ENCODE data around the gene AP1S3.
A peak's percentile ranks its signal among the peaks of the same experiment; 100 is the strongest.

The AP1S3 gene

GRCh38 chr2:223786943-223787342, 50.4 kb downstream of the AP1S3 start:
- no peak for TF ChIP-seq EZH2 (IDR thresholded peaks at IDR 0.05)
- H3K4me3 ChIP-seq, result no peak overlapping the region
- no peak overlapping the region for H3K9ac ChIP-seq (ENCODE audit: insufficient read length)
- no peak for DNase-seq (ENCODE audit: low read depth, low spot score)
- no peaks in the 10 kb centered on the region for H3K36me3 ChIP-seq (ENCODE audit: insufficient read depth, low read length)
- no peak overlapping the region for H3K27ac ChIP-seq
- no peaks in the 10 kb centered on the region for H3K9me3 ChIP-seq (ENCODE audit: low read depth, low read length)

DNA sequence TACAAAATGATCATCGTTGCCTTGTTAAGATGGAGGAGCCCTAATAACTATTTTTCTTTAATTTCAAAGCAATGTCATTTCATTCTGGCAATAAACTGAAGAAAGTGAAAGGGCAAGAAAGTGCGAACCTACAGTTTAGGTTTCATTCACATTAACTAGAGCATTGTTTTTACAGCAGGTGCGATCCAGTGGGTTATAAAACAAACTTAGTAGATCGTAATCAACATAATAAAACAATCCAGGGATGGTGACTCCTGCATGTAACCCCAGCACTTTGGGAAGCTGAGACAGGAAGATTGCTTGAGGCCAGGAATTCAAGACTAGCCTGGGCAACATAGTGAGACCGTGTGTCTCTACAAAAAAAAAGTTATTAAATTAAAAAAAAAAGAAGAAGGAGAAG, 51.1 kb downstream of the AP1S3 start:
- no peak overlapping the region for H3K9ac ChIP-seq (ENCODE audit: insufficient read length)
- no peaks in the 10 kb centered on the region for H3K36me3 ChIP-seq (ENCODE audit: insufficient read depth, low read length)
- DNase-seq (ENCODE audit: low read depth, low spot score), result no peak

GRCh38 chr2:223784221-223784772, 53.1 kb downstream of the AP1S3 start:
- H3K27ac ChIP-seq, result no peak overlapping the region
- H3K9ac ChIP-seq (ENCODE audit: insufficient read length), result no peak overlapping the region
- no peak overlapping the region for H3K4me3 ChIP-seq
- no peaks in the 10 kb centered on the region for H3K9me3 ChIP-seq (ENCODE audit: low read depth, low read length)
- TF ChIP-seq EZH2 (IDR thresholded peaks at IDR 0.05), result no peak
- TF ChIP-seq POLR2AphosphoS5 (IDR thresholded peaks at IDR 0.05; ENCODE audit: borderline replicate concordance, low read depth, low read length), result no peak
- no peak for TF ChIP-seq FOXP2 (optimal IDR thresholded peaks at IDR 0.05; ENCODE audit: control extremely low read depth, extremely low read length, insufficient read depth)
- H3K36me3 ChIP-seq (ENCODE audit: insufficient read depth, low read length), result no peaks in the 10 kb centered on the region
- no peak for DNase-seq (ENCODE audit: low read depth, low spot score)

More for the DNA sequence above, 51.1 kb downstream of the AP1S3 start:
- H3K4me3 ChIP-seq, result no peak overlapping the region
- TF ChIP-seq FOXP2 (optimal IDR thresholded peaks at IDR 0.05; ENCODE audit: control extremely low read depth, extremely low read length, insufficient read depth) (no peak), POLR2AphosphoS5 (IDR thresholded peaks at IDR 0.05; ENCODE audit: borderline replicate concordance, low read depth, low read length) (no peak), EZH2 (IDR thresholded peaks at IDR 0.05) (no peak)
- H3K9me3 ChIP-seq (ENCODE audit: low read depth, low read length), result no peaks in the 10 kb centered on the region
- H3K27ac ChIP-seq, result no peak overlapping the region

DNA sequence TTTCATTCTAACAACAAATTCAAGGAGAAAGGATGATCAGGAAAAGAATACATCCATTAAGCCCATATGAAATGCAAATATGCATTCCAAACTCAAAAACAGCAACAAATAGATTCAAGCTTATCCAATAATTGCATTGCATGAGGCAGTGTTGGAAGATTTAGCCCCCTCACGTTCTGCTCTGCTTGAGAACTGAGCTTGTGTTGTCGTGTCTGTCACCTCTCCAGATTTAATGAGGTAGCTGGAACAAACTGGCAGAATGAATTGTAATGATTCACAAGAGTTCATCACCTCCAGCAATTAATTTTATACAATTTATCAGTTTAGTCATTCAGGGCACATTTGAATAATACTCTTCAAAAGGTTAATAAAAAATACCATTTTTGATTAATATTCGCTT, 54.8 kb downstream of the AP1S3 start:
- Histone ChIP-seq H3K4me3 (no peak overlapping the region), H3K36me3 (ENCODE audit: insufficient read depth, low read length) (no peaks in the 10 kb centered on the region), H3K27ac (no peak overlapping the region), H3K9ac (ENCODE audit: insufficient read length) (no peak overlapping the region), H3K9me3 (ENCODE audit: low read depth, low read length) (no peaks in the 10 kb centered on the region)
- TF ChIP-seq POLR2AphosphoS5 (IDR thresholded peaks at IDR 0.05; ENCODE audit: borderline replicate concordance, low read depth, low read length), result no peak
- no peak for DNase-seq (ENCODE audit: low read depth, low spot score)

DNA sequence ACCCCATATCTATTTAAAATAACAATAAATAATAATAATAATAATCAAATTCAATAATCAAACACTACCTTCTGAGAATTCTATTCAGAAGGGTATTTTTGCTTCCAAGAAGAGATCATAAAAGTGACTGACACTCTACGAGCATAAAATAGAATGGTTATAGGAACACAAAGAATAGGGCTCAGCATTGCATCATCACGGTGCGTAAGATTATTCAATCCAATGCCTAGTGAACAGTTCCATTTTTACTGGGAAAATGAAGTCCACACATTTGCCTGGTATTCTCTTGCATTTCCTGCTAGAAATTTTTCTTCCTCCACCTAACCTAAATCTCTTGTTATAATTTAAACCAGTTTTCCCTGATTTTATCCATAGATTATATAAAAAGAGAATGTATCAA, 55.8 kb downstream of the AP1S3 start:
- no peak for TF ChIP-seq EZH2 (IDR thresholded peaks at IDR 0.05)
- no peak for TF ChIP-seq POLR2AphosphoS5 (IDR thresholded peaks at IDR 0.05; ENCODE audit: borderline replicate concordance, low read depth, low read length)
- TF ChIP-seq FOXP2 (optimal IDR thresholded peaks at IDR 0.05; ENCODE audit: control extremely low read depth, extremely low read length, insufficient read depth), result no peak
- Histone ChIP-seq H3K9me3 (ENCODE audit: low read depth, low read length) (no peaks in the 10 kb centered on the region), H3K36me3 (ENCODE audit: insufficient read depth, low read length) (peaks cover under 1% of the 10 kb centered on the region; the same call in 1 of the 2 replicates), H3K27ac (no peak overlapping the region), H3K9ac (ENCODE audit: insufficient read length) (no peak overlapping the region), H3K4me3 (no peak overlapping the region)
- DNase-seq (ENCODE audit: low read depth, low spot score), result no peak

DNA sequence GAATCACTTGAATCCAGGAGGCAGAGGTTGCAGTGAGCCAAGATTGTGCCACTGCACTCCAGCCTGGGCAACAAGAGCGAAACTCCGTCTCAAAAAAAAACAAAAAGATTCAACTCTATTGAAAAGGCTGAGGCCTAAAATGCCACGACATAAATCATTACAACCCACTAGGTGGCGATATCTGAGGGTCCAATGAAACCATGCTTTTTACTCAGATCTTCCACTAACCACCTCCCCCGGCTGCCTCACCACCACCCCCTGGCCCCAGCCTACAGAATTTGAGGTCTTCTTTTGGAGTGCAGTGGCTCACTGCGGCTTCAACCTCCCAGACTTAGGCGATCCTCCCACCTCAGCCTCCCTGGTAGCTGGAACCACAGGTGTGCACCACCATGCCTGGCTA, 57.5 kb downstream of the AP1S3 start:
- Histone ChIP-seq H3K9ac (ENCODE audit: insufficient read length) (no peak overlapping the region), H3K36me3 (ENCODE audit: insufficient read depth, low read length) (peaks cover 10% of the 10 kb centered on the region; the same call in 1 of the 2 replicates), H3K27ac (no peak overlapping the region), H3K4me3 (no peak overlapping the region), H3K9me3 (ENCODE audit: low read depth, low read length) (no peaks in the 10 kb centered on the region)
- no peak for DNase-seq (ENCODE audit: low read depth, low spot score)
- TF ChIP-seq POLR2AphosphoS5 (IDR thresholded peaks at IDR 0.05; ENCODE audit: borderline replicate concordance, low read depth, low read length) (no peak), FOXP2 (optimal IDR thresholded peaks at IDR 0.05; ENCODE audit: control extremely low read depth, extremely low read length, insufficient read depth) (no peak), EZH2 (IDR thresholded peaks at IDR 0.05) (no peak)

DNA sequence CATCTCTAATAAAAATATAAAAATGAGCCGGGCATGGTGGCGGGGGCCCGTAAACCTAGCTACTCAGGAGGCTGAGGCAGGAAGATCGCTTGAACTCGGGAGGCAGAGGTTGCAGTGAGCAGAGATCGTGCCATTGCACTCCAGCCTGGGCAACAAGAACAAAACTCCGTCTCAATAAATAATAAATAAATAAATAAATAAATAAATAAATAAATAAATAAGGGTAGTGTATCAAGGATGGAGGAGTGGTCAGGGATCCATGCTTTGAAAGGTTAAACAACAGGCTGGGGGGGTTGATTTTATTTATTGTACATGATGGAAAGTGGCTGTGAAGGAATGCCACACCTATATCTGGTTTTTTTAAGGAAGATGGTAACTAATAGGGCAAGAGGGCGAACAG, 63.2 kb downstream of the AP1S3 start:
- TF ChIP-seq EZH2 (IDR thresholded peaks at IDR 0.05) (no peak), FOXP2 (optimal IDR thresholded peaks at IDR 0.05; ENCODE audit: control extremely low read depth, extremely low read length, insufficient read depth) (no peak)
- no peak for DNase-seq (ENCODE audit: low read depth, low spot score)
- Histone ChIP-seq H3K9me3 (ENCODE audit: low read depth, low read length) (no peaks in the 10 kb centered on the region), H3K36me3 (ENCODE audit: insufficient read depth, low read length) (peaks cover 17% of the 10 kb centered on the region), H3K9ac (ENCODE audit: insufficient read length) (no peak overlapping the region), H3K27ac (no peak overlapping the region), H3K4me3 (no peak overlapping the region)

GRCh38 chr2:223772363-223772762, 65.0 kb downstream of the AP1S3 start:
- TF ChIP-seq POLR2AphosphoS5 (IDR thresholded peaks at IDR 0.05; ENCODE audit: borderline replicate concordance, low read depth, low read length), result no peak
- no peak for TF ChIP-seq FOXP2 (optimal IDR thresholded peaks at IDR 0.05; ENCODE audit: control extremely low read depth, extremely low read length, insufficient read depth)
- TF ChIP-seq EZH2 (IDR thresholded peaks at IDR 0.05), result no peak
- H3K36me3 ChIP-seq (ENCODE audit: insufficient read depth, low read length), result peaks cover 18% of the 10 kb centered on the region
- no peak overlapping the region for H3K4me3 ChIP-seq
- DNase-seq (ENCODE audit: low read depth, low spot score), result no peak
- H3K9me3 ChIP-seq (ENCODE audit: low read depth, low read length), result no peaks in the 10 kb centered on the region
- H3K9ac ChIP-seq (ENCODE audit: insufficient read length), result no peak overlapping the region
- H3K27ac ChIP-seq, result peak overlapping the region; percentile 45

DNA sequence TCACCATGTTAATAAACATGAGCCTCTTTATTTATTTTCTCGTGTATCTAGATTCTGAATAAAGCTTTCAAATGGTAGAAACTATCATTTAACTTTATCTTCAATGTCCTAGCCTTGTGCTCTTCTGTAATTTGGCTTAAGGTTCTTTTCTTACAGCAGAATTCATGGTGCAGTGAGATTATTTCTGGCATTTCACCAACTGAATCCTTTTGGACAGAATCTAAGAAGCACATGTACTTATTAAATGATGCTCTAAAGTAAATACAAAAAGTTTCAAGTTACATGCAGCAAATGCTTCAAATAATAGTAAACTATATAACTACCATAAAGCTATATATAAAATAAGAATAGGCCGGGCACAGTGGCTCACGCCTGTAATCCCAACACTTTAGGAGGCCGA, 65.9 kb downstream of the AP1S3 start:
- Histone ChIP-seq H3K9ac (ENCODE audit: insufficient read length) (no peak overlapping the region), H3K36me3 (ENCODE audit: insufficient read depth, low read length) (peaks cover 17% of the 10 kb centered on the region), H3K4me3 (no peak overlapping the region), H3K9me3 (ENCODE audit: low read depth, low read length) (no peaks in the 10 kb centered on the region), H3K27ac (no peak overlapping the region)
- DNase-seq (ENCODE audit: low read depth, low spot score), result no peak
- TF ChIP-seq FOXP2 (optimal IDR thresholded peaks at IDR 0.05; ENCODE audit: control extremely low read depth, extremely low read length, insufficient read depth) (no peak), EZH2 (IDR thresholded peaks at IDR 0.05) (no peak), POLR2AphosphoS5 (IDR thresholded peaks at IDR 0.05; ENCODE audit: borderline replicate concordance, low read depth, low read length) (no peak)
